GM23338 (cell line): ENCODE results near the gene KRT83. TPM values are rescaled to one million over a fixed set of nuclear protein-coding genes. Genes with fewer than 3 reads are reported as not detected.

Experiments used
- ATAC-seq: fragments of 200-7000 bp; cut with Tn5 transposase; 3 replicates; pipeline ENCODE4 v1.9.1; 2020
- DNase-seq: peaks from one replicate; pipeline ENCODE4 v3.0.0-alpha.2; 2015; ENCODE audit warnings: low spot score
- H2AFZ ChIP-seq: fragments of 200-600 bp; sonication (generic); 2 replicates; pipeline ENCODE4 v1.8.0; 2016; ENCODE audit warnings: antibody characterized with exemption, mild to moderate bottlenecking, moderate library complexity
- H3F3A ChIP-seq: fragments of 200-600 bp; sonication (generic); replicated peaks from 2 replicates; pipeline ENCODE4 v1.8.0; 2017; ENCODE audit warnings: antibody characterized with exemption, mixed run types, low read depth
- H3K27ac ChIP-seq: fragments of 200-600 bp; sonication (generic); 2 replicates; pipeline ENCODE4 v1.6.1; 2016; ENCODE audit warnings: low read depth
- H3K27me3 ChIP-seq: fragments of 200-600 bp; sonication (generic); 2 replicates; pipeline ENCODE4 v1.8.0; 2016; ENCODE audit warnings: mild to moderate bottlenecking, mixed run types, moderate library complexity; ENCODE audit not compliant: insufficient read depth
- H3K36me3 ChIP-seq: fragments of 200-600 bp; sonication (generic); 2 replicates; pipeline ENCODE4 v1.8.0; 2016; ENCODE audit warnings: mild to moderate bottlenecking; ENCODE audit not compliant: insufficient read depth
- H3K4me1 ChIP-seq: fragments of 200-600 bp; sonication (generic); 2 replicates; pipeline ENCODE4 v1.8.0; 2016; ENCODE audit warnings: mild to moderate bottlenecking, moderate library complexity; ENCODE audit not compliant: insufficient read depth
- H3K4me2 ChIP-seq: fragments of 200-600 bp; sonication (generic); 2 replicates; pipeline ENCODE4 v1.7.1; 2017; ENCODE audit warnings: mixed run types
- H3K4me3 ChIP-seq: fragments of 200-600 bp; sonication (generic); 2 replicates; pipeline ENCODE4 v1.6.1; 2016; ENCODE audit warnings: mixed run types
- H3K79me2 ChIP-seq: fragments of 200-600 bp; sonication (generic); replicated peaks from 2 replicates; pipeline ENCODE4 v1.8.0; 2017; ENCODE audit warnings: mild to moderate bottlenecking; ENCODE audit not compliant: insufficient read depth
- H3K9me2 ChIP-seq: fragments of 200-600 bp; sonication (generic); 2 replicates; pipeline ENCODE4 v1.8.0; 2017; ENCODE audit not compliant: insufficient read depth
- H4K20me1 ChIP-seq: fragments of 200-600 bp; sonication (generic); replicated peaks from 2 replicates; pipeline ENCODE4 v1.8.0; 2017; ENCODE audit warnings: mild to moderate bottlenecking; ENCODE audit not compliant: insufficient read depth
- H3K27ac Mint-ChIP-seq: 2 replicates; pipeline ENCODE4 v1.8.0; 2020; ENCODE audit warnings: inconsistent platforms, mild to moderate bottlenecking, moderate library complexity, mixed read lengths
- H3K27me3 Mint-ChIP-seq: 3 replicates; pipeline ENCODE4 v1.8.0; 2022; ENCODE audit warnings: low read depth, mild to moderate bottlenecking, moderate library complexity, mixed read lengths, inconsistent platforms; ENCODE audit not compliant: insufficient read depth, poor library complexity
- H3K36me3 Mint-ChIP-seq: 3 replicates; pipeline ENCODE4 v1.8.0; 2021; ENCODE audit warnings: low read depth, mild to moderate bottlenecking, inconsistent platforms, moderate library complexity, mixed read lengths
- H3K4me1 Mint-ChIP-seq: 3 replicates; pipeline ENCODE4 v1.8.0; 2020; ENCODE audit warnings: mild to moderate bottlenecking, inconsistent platforms, mixed read lengths
- H3K4me3 Mint-ChIP-seq: 3 replicates; pipeline ENCODE4 v1.8.0; 2021; ENCODE audit warnings: moderate library complexity, mild to moderate bottlenecking, inconsistent platforms, mixed read lengths
- H3K9me3 Mint-ChIP-seq: 3 replicates; pipeline ENCODE4 v1.8.0; 2020; ENCODE audit warnings: moderate library complexity, mild to moderate bottlenecking, inconsistent platforms, mixed read lengths
- CREB1 ChIP-seq: fragments of 250-450 bp; sonication (Bioruptor Pico); IDR thresholded peaks from 2 replicates; pipeline ENCODE4 v1.5.0; 2020; ENCODE audit warnings: low read depth, mild to moderate bottlenecking, moderate library complexity
- EZH2 ChIP-seq: fragments of 200-600 bp; sonication (generic); IDR thresholded peaks from one replicate; pipeline ENCODE4 v1.8.0; 2017; ENCODE audit warnings: antibody characterized with exemption, mild to moderate bottlenecking, low read depth; ENCODE audit not compliant: unreplicated experiment
- EZH2phosphoT487 ChIP-seq: fragments of 200-600 bp; sonication (generic); IDR thresholded peaks from one replicate; pipeline ENCODE4 v1.8.1; 2018; ENCODE audit warnings: antibody characterized with exemption; ENCODE audit not compliant: unreplicated experiment
- JUNB ChIP-seq: IDR thresholded peaks from one replicate; pipeline ENCODE4 v1.6.1; 2016; ENCODE audit warnings: antibody characterized with exemption; ENCODE audit not compliant: unreplicated experiment
- NANOG ChIP-seq: IDR thresholded peaks from 2 replicates; pipeline ENCODE4 v1.6.1; 2016; ENCODE audit warnings: antibody characterized with exemption, borderline replicate concordance
- POLR2AphosphoS5 ChIP-seq: IDR thresholded peaks from 2 replicates; pipeline ENCODE4 v1.6.1; 2016; ENCODE audit warnings: antibody characterized with exemption, low read depth
- STAT1 ChIP-seq: IDR thresholded peaks from one replicate; pipeline ENCODE4 v1.6.1; 2016; ENCODE audit warnings: antibody characterized with exemption; ENCODE audit not compliant: unreplicated experiment
- ZNF114 ChIP-seq: fragments of 250-450 bp; sonication (Bioruptor Pico); IDR thresholded peaks from 2 replicates; pipeline ENCODE4 v1.5.0; 2020; ENCODE audit warnings: mild to moderate bottlenecking, moderate library complexity
- ZNF331 ChIP-seq: fragments of 250-450 bp; sonication (Bioruptor Pico); IDR thresholded peaks from 2 replicates; pipeline ENCODE4 v1.5.0; 2020; ENCODE audit warnings: low read depth, mild to moderate bottlenecking, moderate library complexity
- ZNF462 ChIP-seq: fragments of 250-450 bp; sonication (Bioruptor Pico); IDR thresholded peaks from 2 replicates; pipeline ENCODE4 v1.5.0; 2020; ENCODE audit warnings: mild to moderate bottlenecking, moderate library complexity
- polyA plus RNA-seq: library from polyadenylated mRNA; unstranded; fragments of >200 nt; fragmentation: Nextera tagmentation; extraction: Ambion mirVana; gene quantifications from 2 replicates; pipeline ENCODE4 v1.2.1, GENCODE V29; 2016
- total RNA-seq: library from RNA; depleted of rRNA; stranded (reverse); fragments of >200 nt; shearing (Covaris generic); gene quantifications from 2 replicates; pipeline ENCODE4 v1.2.3, GENCODE V29; 2014
- TF ChIP-seq, protein P1 (sequence below): IDR thresholded peaks from one replicate; pipeline ENCODE4 v1.6.1; 2018; ENCODE audit warnings: antibody characterized with exemption; ENCODE audit not compliant: unreplicated experiment
- TF ChIP-seq, protein P2 (sequence below), 2 experiments: fragments of 200-600 bp in 1 of 2; sonication (generic) in 1 of 2; conservative IDR thresholded peaks; 2 replicates each; pipeline versions ENCODE4 v1.5.1 to v1.6.1; 2016 to 2017; ENCODE audit warnings: antibody characterized with exemption in 2 of 2, low read depth in 2 of 2, mild to moderate bottlenecking in 2 of 2, moderate library complexity in 1 of 2
- TF ChIP-seq, protein P3 (sequence below): IDR thresholded peaks from 2 replicates; pipeline ENCODE4 v1.6.1; 2016; ENCODE audit warnings: antibody characterized with exemption

The KRT83 gene
- total and polyA plus RNA-seq, 2 experiments from 2014 or later, result not detected

DNA sequence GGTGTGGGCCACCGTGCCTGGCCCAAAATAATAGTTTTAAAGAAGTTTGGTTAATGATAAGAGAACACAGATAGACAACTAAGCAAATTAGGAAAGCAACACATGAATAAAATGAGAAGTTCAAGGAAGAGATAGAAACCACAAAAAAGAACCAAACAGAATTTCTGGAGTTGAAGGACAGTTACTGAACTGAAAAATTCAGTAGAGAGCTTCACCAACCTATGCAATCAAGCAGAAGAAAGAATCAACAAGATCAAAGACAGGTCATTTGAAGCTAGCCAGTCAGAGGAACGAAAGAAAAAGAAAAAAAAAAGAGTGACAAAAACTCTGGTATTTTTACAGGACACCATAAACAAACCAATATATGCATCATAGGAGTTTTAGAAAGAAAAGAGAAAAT is 15.4 kb upstream of the KRT83 start:
- H3K9me3 Mint-ChIP-seq, result no peaks in the 10 kb centered on the region
- H3K27me3 ChIP-seq, result no peaks in the 10 kb centered on the region
- H3K4me3 Mint-ChIP-seq, result no peak overlapping the region
- DNase-seq, result no peak
- no peak overlapping the region for H3K4me3 ChIP-seq
- peaks cover 6% of the 10 kb centered on the region for H3K27me3 Mint-ChIP-seq
- no peak for ATAC-seq
- H3K36me3 Mint-ChIP-seq, result no peaks in the 10 kb centered on the region
- peaks cover 7% of the 10 kb centered on the region; the same call in 1 of the 2 replicates for H3K4me1 ChIP-seq
- peaks cover 8% of the 10 kb centered on the region; the same call in 2 of the 3 replicates for H3K4me1 Mint-ChIP-seq
- no peaks in the 10 kb centered on the region for H4K20me1 ChIP-seq
- H3K9me2 ChIP-seq, result no peaks in the 10 kb centered on the region
- TF ChIP-seq, protein P1, sequence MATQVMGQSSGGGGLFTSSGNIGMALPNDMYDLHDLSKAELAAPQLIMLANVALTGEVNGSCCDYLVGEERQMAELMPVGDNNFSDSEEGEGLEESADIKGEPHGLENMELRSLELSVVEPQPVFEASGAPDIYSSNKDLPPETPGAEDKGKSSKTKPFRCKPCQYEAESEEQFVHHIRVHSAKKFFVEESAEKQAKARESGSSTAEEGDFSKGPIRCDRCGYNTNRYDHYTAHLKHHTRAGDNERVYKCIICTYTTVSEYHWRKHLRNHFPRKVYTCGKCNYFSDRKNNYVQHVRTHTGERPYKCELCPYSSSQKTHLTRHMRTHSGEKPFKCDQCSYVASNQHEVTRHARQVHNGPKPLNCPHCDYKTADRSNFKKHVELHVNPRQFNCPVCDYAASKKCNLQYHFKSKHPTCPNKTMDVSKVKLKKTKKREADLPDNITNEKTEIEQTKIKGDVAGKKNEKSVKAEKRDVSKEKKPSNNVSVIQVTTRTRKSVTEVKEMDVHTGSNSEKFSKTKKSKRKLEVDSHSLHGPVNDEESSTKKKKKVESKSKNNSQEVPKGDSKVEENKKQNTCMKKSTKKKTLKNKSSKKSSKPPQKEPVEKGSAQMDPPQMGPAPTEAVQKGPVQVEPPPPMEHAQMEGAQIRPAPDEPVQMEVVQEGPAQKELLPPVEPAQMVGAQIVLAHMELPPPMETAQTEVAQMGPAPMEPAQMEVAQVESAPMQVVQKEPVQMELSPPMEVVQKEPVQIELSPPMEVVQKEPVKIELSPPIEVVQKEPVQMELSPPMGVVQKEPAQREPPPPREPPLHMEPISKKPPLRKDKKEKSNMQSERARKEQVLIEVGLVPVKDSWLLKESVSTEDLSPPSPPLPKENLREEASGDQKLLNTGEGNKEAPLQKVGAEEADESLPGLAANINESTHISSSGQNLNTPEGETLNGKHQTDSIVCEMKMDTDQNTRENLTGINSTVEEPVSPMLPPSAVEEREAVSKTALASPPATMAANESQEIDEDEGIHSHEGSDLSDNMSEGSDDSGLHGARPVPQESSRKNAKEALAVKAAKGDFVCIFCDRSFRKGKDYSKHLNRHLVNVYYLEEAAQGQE, result no peak
- TF ChIP-seq ZNF114 (CRISPR knock-in tag) (no peak), ZNF331 (CRISPR knock-in tag) (no peak), CREB1 (no peak), NANOG (no peak), ZNF462 (no peak), POLR2AphosphoS5 (no peak), EZH2phosphoT487 (no peak), STAT1 (no peak), EZH2 (no peak), JUNB (no peak)
- TF ChIP-seq, protein P2, sequence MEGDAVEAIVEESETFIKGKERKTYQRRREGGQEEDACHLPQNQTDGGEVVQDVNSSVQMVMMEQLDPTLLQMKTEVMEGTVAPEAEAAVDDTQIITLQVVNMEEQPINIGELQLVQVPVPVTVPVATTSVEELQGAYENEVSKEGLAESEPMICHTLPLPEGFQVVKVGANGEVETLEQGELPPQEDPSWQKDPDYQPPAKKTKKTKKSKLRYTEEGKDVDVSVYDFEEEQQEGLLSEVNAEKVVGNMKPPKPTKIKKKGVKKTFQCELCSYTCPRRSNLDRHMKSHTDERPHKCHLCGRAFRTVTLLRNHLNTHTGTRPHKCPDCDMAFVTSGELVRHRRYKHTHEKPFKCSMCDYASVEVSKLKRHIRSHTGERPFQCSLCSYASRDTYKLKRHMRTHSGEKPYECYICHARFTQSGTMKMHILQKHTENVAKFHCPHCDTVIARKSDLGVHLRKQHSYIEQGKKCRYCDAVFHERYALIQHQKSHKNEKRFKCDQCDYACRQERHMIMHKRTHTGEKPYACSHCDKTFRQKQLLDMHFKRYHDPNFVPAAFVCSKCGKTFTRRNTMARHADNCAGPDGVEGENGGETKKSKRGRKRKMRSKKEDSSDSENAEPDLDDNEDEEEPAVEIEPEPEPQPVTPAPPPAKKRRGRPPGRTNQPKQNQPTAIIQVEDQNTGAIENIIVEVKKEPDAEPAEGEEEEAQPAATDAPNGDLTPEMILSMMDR (conservative IDR thresholded peaks at IDR 0.05; ENCODE audit: low read depth in 2 of 2), result no peak
- TF ChIP-seq, protein P3, sequence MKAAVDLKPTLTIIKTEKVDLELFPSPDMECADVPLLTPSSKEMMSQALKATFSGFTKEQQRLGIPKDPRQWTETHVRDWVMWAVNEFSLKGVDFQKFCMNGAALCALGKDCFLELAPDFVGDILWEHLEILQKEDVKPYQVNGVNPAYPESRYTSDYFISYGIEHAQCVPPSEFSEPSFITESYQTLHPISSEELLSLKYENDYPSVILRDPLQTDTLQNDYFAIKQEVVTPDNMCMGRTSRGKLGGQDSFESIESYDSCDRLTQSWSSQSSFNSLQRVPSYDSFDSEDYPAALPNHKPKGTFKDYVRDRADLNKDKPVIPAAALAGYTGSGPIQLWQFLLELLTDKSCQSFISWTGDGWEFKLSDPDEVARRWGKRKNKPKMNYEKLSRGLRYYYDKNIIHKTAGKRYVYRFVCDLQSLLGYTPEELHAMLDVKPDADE, result no peak
- H3F3A ChIP-seq, result no peaks in the 10 kb centered on the region
- no peak overlapping the region for H3K27ac ChIP-seq
- no peaks in the 10 kb centered on the region for H3K79me2 ChIP-seq
- no peak overlapping the region for H3K27ac Mint-ChIP-seq
- H3K36me3 ChIP-seq, result no peaks in the 10 kb centered on the region
- H2AFZ ChIP-seq, result no peak overlapping the region
- H3K4me2 ChIP-seq, result no peak overlapping the region
